Fibroblast of skin of back (primary cell): ENCODE data around the gene WDR77. TPM values are rescaled to one million over a fixed set of nuclear protein-coding genes. Genes with fewer than 3 reads are reported as not detected.

Experiments used
- DNase-seq: peaks from one replicate; pipeline ENCODE4 v3.0.0-alpha.2; 2013
- polyA plus RNA-seq, 2 experiments: library from polyadenylated mRNA; unstranded; fragments of 120-200 nt; gene quantifications; one replicate each; pipeline ENCODE4 v1.2.1, GENCODE V29; 2013; ENCODE audit not compliant: insufficient read length in 2 of 2

WDR77 gene
- 46.0 TPM for polyA plus RNA-seq (2013, experiment 1 of 2; ENCODE audit: insufficient read length)
- polyA plus RNA-seq (2013, experiment 2 of 2; ENCODE audit: insufficient read length), result 25.6 TPM

DNA sequence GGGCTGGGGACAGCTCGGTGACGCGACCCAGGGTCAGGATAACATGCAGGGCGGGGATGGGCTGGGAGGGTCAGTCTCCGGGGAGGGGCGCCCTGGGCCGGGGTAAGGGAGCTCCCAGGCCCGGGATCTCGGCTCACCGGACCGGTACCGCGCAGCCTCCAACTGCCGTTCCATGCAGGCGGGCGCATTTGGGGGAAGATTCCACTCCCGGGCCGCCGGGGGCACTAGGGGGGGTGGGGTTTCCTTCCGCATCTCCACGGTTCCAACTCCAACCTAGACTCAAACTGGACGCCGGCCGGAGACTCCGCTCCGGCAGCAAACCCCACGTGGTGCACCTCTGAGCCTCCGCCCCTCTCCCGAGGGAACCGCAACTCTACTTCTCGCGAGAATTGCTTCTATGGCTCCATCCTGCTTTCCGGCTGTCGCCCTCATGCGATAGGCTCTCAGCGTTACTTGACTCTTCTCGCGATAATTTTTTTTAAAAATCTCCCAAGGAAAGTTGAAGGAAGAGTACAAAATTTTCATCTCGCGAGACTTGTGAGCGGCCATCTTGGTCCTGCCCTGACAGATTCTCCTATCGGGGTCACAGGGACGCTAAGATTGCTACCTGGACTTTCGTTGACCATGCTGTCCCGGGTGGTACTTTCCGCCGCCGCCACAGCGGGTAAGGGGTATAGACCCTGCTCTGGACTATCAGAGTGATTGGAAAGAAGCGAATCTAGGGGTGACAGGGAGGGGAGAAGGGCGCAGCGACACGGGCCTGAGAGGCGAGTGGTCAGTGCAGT lies at the start of gene WDR77, which contains the start of gene ATP5PB:
WDR77 (minus strand) TSS at position 339 of the 785 bp plus-strand sequence; CDS start at position 252, 87 bp downstream.
ATP5PB (plus strand) TSS at position 547 of the 785 bp plus-strand sequence; CDS start at position 625, 78 bp downstream.
- DNase-seq, result peak; percentile 99

DNA sequence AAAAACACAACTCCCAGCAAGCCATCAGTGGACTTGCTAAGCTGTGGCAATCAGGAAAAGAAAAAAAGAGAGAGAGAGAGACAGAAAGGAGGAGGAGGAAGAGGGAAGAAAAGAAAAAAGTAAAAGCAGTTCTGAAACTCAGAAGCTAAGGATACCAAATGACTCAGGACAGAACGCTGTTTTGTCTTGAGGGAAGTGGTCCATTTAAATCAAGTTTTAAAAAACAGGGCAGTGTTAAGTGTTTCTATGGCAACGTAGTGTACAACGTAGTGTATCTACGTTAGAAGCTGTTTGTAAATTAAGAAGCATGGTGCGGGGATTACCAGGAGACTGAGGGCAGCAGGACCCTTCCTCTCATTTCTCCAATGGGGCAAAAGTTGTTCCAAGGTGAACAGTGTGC lies 48.5 kb upstream of the WDR77 start:
- DNase-seq, result no peak

DNA sequence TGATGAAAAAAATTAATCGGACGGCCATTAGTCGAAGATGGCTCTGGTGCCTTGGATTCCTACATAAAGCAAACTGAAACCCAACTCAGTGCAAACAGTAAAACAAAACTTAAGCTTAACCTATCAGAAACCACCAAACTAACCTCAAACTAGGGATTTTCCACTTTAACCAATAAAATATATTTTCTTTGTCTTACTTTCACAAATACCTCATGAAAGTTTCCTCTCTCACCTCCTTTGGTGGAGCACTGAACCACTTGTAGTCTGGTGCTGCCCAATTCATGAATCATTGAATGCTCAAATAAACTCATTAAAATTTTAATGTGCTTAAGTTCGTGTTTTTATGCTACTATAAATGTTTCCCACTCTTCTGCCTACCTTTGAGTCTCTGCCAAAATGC lies 47.3 kb upstream of the WDR77 start:
- DNase-seq, result no peak

DNA sequence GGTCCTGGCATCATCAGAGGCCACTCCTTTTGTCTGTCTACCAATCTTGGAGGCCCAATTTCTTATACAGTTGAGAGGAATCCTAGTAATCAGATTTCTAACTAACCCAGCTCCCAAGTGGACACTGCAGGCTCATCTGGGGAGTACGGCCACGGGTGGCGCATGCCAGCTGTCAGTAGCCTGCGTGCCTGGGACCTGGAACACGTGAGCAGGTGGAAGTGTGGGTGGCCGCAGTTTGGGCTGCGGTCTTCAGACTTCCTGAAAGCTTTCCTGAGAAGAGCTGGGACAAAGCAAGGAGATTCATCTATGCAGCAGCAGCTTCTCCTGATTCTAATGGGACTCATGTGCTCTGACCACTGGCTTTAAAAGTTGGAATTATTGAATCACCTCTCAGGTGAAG lies 42.0 kb upstream of the WDR77 start:
- no peak for DNase-seq

DNA sequence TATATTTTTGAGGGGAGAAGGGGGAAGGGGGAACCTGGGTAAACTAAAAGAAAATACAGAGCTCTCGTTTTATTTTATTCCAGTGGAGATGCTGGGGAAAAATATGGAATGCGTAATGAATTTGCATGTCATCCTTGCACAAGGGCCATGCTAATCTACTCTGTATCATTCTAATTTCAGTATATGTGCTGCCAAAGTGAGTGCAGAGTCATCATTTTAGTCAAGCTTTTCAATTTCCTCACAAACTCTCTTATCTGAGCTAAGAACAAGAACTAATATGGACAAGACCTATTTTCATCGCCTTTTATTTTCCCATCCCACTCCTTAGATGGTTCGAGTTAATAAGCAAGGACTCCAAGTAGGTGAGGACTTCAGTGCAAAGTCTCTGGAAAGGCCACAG lies 41.2 kb upstream of the WDR77 start:
- DNase-seq, result no peak

DNA sequence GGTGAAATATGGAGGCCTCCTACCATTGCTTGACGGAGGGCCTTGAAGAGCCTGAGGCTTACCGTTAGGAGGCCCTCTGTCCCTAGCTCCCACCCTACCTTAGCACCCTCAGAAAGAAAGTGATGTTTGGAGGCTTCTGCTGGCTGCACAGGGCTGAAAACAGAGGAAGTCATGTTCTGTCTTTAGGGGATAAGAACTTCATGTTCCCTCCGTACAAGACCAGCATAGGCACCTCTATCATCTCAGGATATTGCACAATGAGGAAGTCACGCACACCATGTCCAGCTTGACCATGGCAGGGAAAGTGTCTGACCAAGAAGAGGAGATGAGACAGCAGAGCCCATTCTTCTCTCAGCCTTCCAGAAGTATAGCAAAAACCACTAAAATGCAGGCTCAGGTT lies 40.5 kb upstream of the WDR77 start:
- DNase-seq, result no peak

DNA sequence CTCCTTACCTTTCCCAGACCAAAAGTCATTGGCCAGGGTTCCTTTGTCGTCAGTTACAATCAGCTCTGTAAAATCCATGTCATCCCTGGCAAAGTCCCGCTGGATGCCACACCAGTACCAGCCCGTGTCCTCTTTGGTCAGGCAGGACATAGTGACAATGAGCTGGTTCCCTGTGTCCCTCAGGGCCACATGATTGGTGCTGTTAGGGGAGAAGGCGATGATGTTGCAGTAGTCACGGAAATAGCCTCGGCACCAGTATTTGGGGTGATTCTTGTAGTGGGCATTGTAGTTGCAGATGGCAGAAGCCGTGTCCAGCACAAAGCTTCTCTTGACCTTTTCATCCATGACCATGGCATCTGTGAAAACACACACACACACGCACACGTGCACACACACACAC lies 39.6 kb upstream of the WDR77 start:
- DNase-seq, result no peak

DNA sequence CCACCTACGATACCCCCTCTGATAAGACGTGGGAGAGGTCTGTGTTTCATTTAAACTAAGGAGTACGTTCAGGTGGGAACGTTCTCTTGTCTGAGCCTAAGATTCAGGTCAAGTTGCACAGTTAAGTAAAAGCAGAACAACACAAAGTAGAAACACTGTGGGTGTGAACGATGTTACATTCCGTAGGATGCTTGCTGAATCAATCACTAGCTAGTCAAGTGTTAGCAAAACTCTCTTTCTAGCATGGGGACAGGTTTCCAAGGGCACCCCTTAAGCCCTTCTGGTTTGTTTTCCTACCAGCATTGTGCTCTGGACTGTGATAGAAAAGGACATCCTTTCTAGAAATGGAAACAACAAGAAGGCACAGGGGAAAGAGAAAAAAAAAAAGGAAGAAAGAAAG lies 38.1 kb upstream of the WDR77 start:
- DNase-seq, result no peak

DNA sequence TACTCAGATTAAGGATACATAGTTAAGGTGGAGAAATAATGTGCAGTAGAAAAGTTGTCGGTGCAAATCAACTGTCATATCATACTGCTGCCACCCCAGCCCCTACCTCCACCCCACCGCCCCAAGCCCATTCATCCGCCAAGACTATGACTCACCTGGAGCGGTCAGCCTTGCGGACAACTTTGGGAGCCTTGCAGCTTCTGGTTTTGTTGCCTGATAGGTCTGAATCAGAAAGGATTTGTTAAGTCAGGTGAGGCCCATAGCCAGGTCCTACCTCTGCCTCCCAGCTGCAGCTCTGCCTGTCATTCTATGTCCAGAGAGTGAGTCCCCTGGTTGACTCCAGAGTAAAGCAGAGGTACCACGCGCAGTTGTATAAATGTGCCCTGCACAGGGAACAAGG lies 37.4 kb upstream of the WDR77 start:
- DNase-seq, result no peak

DNA sequence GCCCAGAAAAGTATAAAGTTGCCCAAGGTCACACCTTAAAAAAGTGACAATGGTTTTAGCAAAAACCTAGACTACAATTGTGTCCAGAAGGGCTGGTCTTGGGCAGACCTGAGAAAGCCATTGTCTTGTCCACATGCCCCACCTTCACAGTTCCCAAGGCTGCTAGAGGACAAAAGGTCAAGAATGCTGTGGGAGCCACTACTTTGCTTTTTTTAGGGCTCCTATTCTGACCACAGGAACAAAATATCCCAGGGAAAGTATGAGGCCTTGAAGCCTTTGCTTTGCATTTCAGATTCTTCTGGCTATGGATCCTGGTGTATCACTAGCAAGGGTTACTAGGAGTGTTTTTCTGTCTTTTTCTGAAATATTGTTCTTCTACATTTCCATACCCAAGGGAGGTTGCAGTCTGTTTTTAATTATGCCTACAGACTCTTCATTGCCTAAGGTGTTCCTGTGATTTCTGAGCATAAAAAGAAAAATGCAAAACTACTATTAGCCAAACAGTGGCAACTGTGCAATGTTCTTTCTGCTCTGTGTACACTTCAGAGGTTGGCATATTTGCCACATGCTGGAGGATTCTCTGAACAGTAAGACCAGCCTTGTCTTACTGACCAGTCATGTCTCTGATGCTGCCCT lies 35.5 kb upstream of the WDR77 start:
- no peak for DNase-seq

DNA sequence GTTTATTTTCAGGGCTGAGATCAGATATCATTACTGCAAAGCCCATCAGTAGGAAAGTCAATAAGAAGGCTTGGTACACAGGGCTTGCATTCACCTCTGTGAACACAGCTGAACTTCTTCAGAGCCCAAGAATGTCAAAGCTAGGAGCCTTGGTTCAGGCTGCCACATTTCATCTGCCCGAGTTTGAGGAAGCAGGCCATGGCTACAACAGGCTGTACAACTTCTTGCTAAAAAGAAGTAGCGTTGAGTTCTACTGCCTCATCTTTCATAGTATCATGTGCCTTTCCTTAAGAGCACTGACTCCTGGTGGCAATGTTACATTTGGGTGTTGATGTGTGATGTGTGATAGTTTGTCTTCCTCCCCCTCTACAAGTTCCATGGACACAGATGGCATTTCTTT lies 34.8 kb upstream of the WDR77 start:
- no peak for DNase-seq

DNA sequence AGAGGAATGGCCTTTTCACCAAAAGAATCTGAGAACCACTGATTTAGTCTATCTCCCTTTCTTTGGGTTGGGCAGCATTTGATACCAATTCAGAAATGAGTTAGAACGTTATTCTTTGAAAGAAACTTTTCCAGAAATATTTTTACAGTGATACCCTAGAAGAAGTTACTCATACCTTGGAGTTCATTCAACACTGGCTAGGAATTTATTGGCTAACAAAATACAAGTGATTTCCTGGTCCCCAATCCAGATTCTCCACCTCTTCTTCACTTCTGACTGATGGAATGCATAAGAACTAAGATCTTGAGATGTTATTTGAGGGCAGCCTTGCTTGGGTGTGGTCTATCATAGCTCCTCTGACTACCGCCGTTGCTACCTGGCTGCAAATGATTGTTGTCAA lies 34.1 kb upstream of the WDR77 start:
- peak; percentile 33 for DNase-seq

DNA sequence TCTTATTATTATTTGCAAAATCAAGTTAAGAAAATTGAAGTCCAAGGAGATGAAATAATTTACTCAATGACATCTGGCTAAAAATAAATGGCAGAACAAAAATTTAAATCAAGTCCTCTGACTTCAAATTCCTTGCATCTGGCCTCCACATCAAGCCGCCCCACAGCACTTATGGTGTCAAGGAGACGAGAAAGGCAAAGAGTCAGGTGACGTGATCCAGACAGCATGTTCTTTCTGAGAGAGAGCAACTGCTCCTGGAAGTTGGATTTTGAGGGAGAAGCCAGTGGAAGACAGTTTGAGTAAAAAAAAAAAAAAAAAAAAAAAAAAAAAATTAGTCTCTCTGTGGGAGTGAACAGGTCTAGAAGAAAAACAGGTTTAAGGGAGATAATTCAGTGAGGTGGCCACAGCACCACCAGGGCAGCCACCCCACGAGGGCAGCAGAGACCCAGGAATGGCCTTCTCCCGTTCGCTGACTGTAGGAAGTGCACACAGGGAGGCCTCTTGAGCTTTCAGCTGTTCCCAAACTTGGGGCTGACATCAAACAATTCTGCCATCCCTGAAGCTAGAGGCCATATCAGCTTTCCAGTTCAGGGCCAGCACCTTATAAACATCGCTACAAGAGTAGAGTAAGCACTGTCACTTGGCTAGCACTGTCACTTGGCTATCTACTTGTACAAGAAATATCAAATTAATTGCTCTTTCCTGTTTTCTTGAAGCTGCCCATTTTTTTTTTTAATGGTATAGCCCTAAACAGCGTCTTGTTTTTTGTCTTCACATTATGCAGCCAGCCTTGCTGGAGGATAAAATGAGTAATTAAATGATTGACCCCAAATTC lies 32.5 kb upstream of the WDR77 start:
- peak; percentile 55 for DNase-seq

DNA sequence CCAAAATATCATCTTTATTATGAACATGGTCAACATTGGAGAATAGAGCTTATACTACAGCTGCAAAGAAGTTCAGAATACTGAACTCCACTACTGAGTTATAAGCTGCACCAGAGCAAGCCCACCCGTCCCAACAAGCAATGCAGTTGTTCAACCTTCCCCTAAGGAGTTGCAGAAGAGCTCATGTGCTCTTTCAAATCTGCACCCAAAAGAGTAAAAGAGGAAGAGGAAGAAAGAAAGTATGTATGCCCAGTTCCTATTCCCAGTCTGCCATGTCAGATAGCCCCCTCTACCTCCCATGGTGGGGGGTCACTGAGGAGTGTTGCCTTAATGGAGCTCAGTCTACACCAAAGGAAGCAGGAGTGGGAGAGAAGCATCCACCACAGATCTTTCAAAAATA lies 31.6 kb upstream of the WDR77 start:
- no peak for DNase-seq

DNA sequence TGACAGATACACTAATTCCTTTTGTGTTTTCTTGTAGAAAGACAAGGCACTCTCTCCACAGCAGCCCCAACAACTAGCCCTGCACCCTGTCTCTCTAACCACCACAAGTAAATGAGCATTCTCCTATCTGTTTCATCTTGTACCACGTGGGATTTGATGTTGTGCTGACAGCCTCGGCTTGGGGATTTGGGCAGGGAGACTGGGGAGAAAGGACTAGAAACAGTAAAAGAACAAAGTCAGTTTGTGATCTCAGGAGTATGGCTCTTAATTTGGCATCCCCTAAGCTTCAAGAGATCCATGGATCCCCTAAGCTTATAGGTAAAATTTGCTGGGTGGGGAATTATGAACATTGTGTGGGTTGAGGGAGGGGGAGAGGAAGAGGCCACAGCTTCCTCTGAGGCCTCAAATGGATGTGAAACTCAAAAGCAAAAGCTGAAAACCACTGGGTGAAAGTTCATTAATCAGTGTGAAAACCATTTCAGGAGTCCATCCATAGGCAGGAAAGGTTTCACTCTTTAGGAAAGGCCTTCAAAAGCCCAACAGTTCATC lies 27.8 kb upstream of the WDR77 start:
- DNase-seq, result no peak

DNA sequence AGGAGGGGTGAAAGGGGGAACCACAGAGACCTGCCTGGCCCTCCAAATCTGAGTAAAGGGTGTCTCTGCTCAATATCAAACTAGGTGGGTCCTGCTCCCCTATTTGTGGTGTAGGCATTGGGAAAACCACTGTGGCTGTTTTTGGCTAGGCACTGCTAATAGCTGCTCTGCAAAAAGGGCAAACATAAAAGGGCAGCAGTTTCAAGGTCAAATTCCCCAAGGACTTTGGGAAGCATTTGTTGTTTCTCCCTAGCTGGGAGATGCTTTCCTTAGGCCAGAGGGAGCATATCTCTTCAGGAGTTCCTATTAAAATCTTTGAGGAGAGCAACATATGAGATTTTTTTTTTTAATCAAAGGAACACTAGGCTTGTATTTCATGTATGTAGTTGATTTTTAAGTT lies 27.2 kb upstream of the WDR77 start:
- DNase-seq, result no peak

DNA sequence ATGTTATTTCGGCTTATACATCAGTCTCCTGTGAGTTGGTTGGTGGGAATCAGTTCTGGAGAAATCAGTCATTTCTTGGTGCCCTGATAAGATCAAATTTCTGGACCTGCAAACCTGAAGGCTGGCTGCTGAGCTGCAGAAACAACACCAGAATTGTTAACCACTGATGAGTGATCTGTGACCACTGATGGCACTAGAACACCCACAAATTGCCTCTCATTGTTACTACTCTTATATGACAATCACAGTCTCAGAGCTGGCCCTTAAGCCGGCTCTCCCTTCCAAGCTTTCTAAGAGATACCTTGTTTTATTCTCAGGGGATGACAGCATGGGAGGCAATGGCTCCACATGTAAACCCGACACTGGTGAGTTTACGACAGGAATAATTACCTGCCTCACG lies 26.6 kb upstream of the WDR77 start:
- no peak for DNase-seq

DNA sequence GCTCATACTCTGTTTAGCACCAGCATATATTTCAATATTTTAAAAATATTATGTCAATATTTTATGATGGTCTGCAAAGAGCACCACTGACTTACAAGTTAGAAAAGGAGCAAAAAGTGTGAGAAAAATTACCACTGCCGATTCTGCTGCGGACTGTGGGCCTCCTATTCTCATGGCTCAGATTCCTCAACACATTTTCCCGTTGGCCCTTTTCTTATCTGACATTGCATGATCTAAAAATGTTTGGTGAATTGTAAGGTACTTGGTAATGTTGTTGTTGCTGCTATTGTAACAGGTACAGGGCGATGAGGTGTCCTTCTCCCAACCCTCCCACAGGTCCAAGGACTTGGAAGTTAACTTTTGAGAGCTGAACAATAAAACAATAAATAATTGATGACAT lies 25.5 kb upstream of the WDR77 start:
- DNase-seq, result no peak

DNA sequence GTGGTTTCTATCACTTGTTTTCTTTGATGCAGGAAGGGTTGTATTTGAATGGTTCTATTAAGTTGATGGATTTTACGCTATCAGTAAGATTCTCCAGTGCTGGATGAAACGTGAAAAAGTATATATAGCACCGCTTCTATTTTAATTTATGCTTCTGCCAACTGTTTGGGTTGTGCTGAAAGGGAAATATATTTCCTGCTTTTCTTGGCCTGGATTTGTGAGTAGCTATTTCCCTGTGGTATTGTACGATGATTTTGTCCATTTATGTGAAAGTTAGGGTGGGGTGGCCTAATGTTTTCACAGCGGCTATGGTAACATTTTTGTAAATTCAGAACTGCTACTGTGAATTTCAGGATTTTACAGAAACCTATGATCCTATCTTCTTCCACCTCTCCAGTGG lies 25.1 kb upstream of the WDR77 start:
- DNase-seq, result peak; percentile 44

DNA sequence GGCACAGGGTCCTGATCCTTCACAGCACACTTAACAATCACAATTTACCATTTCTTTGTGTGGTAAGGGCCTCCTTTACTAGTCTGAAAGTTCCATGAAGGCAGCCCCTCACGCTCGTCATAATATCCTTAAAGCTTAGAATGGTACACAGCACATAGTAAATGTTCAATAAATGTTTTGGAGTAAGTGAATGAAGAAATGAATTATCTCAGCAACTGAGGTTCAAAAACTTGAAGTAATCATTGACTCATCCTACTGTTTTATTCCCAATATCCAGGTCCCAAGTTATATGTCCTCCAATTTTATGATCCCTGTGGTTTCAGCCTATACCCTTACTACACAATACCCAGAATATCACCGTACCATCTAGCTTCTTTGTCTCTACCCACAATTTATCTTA lies 22.5 kb upstream of the WDR77 start:
- DNase-seq, result no peak

DNA sequence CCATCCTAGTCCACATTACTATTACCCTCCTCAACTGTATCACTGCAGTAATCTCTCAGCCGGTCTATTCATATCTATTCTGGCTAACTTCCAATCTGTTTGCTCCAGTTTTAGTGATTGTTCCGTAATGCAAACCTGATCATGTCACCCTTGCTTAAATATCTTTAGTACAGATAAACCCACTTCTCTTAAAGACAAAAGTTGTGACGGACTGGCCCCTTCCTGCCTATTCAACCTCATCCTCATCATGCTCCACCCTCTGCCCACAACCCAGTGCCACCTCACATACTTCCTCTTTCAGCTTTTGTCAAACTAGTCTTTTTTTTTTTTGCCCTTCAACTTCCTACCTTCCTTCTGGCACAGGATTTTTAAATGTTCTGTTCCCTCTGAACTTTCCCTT lies 22.0 kb upstream of the WDR77 start:
- no peak for DNase-seq

DNA sequence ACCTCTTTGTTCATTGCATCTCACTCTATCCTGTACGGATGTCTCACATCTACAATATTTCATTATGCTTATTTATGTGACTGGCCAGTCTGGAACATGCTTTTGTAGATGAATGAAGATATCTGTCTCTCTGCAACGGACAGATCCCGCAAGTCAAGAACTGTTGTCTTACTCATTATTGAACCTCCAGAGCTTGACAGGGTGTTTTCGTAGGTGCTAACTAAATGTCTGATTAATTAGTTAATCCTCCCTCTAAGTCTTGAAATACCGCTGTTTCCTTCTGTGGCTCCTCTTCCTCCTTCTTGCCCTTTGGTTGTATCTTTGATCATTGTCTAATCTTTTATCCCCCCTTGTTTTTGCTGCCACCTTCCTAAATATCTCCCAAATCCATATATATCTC lies 21.5 kb upstream of the WDR77 start:
- DNase-seq, result no peak

DNA sequence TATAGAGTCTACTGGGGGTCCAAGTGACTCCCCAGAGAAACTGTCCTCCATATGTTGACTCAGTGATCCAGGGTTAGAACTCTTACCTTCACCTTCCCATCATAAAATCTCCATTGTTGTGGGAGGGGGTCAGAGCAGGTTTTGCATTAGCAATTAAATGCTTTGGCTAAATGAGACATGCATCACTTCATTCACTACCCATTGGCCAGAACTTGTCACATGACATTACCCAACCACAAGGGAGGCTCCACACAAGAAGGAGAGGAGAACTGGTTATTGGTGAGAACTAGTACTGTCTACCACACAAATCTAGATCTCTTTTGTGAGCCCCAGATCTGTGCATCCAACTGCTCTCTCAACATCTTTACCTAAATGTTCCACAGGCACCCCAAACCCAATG lies 20.5 kb upstream of the WDR77 start:
- no peak for DNase-seq
